GM12878 (cell line): ENCODE data around the gene CCR5. TPM values are rescaled to one million over a fixed set of nuclear protein-coding genes. Genes with fewer than 3 reads are reported as not detected.

Experiments used
- ATAC-seq: fragments of 200-7000 bp; cut with Tn5 transposase; 3 replicates; pipeline ENCODE4 v1.9.1; 2020; ENCODE audit warnings: mild to moderate bottlenecking, moderate library complexity
- BruUV-seq: library from RNA; stranded (reverse); fragments of 400-500 nt; replicated peaks from 2 replicates; lab custom pipeline; 2021; lab: Mats Ljungman, UMichigan
- CTCF ChIA-PET: fragments of 300-600 bp; sonication (Branson Sonifier 250); formaldehyde crosslinking; extraction: SDS; loops from one replicate; lab custom pipeline; 2021; ENCODE audit warnings: inconsistent platforms; lab: Yijun Ruan, JAX
- POLR2A ChIA-PET: fragments of 350-600 bp; formaldehyde crosslinking; extraction: SDS; loops from one replicate; lab custom pipeline; 2021; ENCODE audit warnings: inconsistent platforms; lab: Charles Lee
- RAD21 ChIA-PET: fragments of 300-600 bp; sonication (Branson Sonifier 250); formaldehyde crosslinking; loops from one replicate; lab custom pipeline; 2023; ENCODE audit warnings: antibody characterized with exemption; ENCODE audit not compliant: unreplicated experiment; lab: Charles Lee
- SMC1A ChIA-PET: fragments of 300-600 bp; sonication (Branson Sonifier 250); formaldehyde crosslinking; loops from one replicate; lab custom pipeline; 2023; ENCODE audit not compliant: unreplicated experiment, uncharacterized antibody; lab: Charles Lee
- DNase-seq: peaks from one replicate; pipeline ENCODE4 v3.0.0-alpha.2; 2011; ENCODE audit warnings: low read depth, low spot score
- FAIRE-seq: peaks from 3 replicates; lab custom pipeline; 2011; peaks lifted over from hg19 to GRCh38; lab: Jason Lieb, UNC
- H2AFZ ChIP-seq: 2 replicates; pipeline ENCODE4 v1.6.0; 2011; ENCODE audit warnings: low read depth, low read length, control low read depth; ENCODE audit not compliant: control insufficient read depth
- H3K27ac ChIP-seq: 2 replicates; pipeline ENCODE4 v1.5.1; 2011; ENCODE audit warnings: control low read depth; ENCODE audit not compliant: control insufficient read depth, insufficient read depth
- H3K27me3 ChIP-seq, 2 experiments: replicated peaks in 1 of 2; 2 replicates each; pipeline versions ENCODE4 v1.6.0 to v1.6.1; 2011; ENCODE audit warnings: low read length in 1 of 2; ENCODE audit not compliant: control insufficient read depth in 2 of 2, insufficient read depth in 2 of 2
- H3K36me3 ChIP-seq, 2 experiments: 2 replicates each; pipeline ENCODE4 v1.5.1; 2011; ENCODE audit warnings: low read length in 1 of 2; ENCODE audit not compliant: control insufficient read depth in 2 of 2, insufficient read depth in 2 of 2
- H3K4me1 ChIP-seq: 2 replicates; pipeline ENCODE4 v1.6.1; 2011; ENCODE audit warnings: mild to moderate bottlenecking, low read length, moderate library complexity, mixed read lengths; ENCODE audit not compliant: control insufficient read depth, insufficient read depth
- H3K4me2 ChIP-seq: 2 replicates; pipeline ENCODE4 v1.6.0; 2011; ENCODE audit warnings: control low read depth; ENCODE audit not compliant: control insufficient read depth, insufficient read depth
- H3K4me3 ChIP-seq: fragments of 200-600 bp; sonication (generic); 2 replicates; pipeline ENCODE4 v1.5.1; 2016
- H3K79me2 ChIP-seq: 2 replicates; pipeline ENCODE4 v1.6.0; 2011; ENCODE audit warnings: low read length; ENCODE audit not compliant: control insufficient read depth, insufficient read depth
- H3K9ac ChIP-seq: 2 replicates; pipeline ENCODE4 v1.8.0; 2011; ENCODE audit warnings: low read length, control low read depth, mixed read lengths; ENCODE audit not compliant: control insufficient read depth, insufficient read depth
- H3K9me3 ChIP-seq: replicated peaks from 3 replicates; pipeline ENCODE4 v1.5.1; 2011; ENCODE audit warnings: mild to moderate bottlenecking, low read length; ENCODE audit not compliant: control insufficient read depth, insufficient read depth
- H4K20me1 ChIP-seq: 2 replicates; pipeline ENCODE4 v1.6.0; 2011; ENCODE audit not compliant: control insufficient read depth, insufficient read depth
- BCL3 ChIP-seq: IDR thresholded peaks from 2 replicates; pipeline ENCODE4 v1.6.1; 2011; ENCODE audit warnings: borderline replicate concordance, low read depth, mild to moderate bottlenecking, moderate library complexity, low read length; ENCODE audit not compliant: insufficient read depth, poor library complexity, severe bottlenecking
- CTCF ChIP-seq, 3 experiments: IDR thresholded peaks in 2 of 3; conservative IDR thresholded peaks in 1 of 3; 2 replicates each; pipeline ENCODE4 v1.5.1; 2011; ENCODE audit warnings: low read depth in 3 of 3, low read length in 3 of 3, mild to moderate bottlenecking in 3 of 3, control low read depth in 2 of 3, moderate library complexity in 2 of 3, inconsistent platforms in 1 of 3, mixed read lengths in 1 of 3; ENCODE audit not compliant: control insufficient read depth in 2 of 3, insufficient read depth in 1 of 3; ENCODE audit errors: extremely low read depth in 1 of 3
- EZH2 ChIP-seq: IDR thresholded peaks from 2 replicates; pipeline ENCODE4 v1.6.1; 2012; ENCODE audit warnings: low read depth, mild to moderate bottlenecking, control low read depth, inconsistent platforms, low read length, borderline replicate concordance; ENCODE audit not compliant: control insufficient read depth
- FOS ChIP-seq: IDR thresholded peaks from 3 replicates; pipeline ENCODE4 v1.6.1; 2011; ENCODE audit warnings: borderline replicate concordance; ENCODE audit not compliant: insufficient read length; ENCODE audit errors: extremely low read depth
- GABPA ChIP-seq: IDR thresholded peaks from 2 replicates; pipeline ENCODE4 v1.6.1; 2014; ENCODE audit warnings: antibody characterized with exemption, low read depth, mild to moderate bottlenecking, inconsistent platforms
- REST ChIP-seq: IDR thresholded peaks from 2 replicates; pipeline ENCODE4 v1.6.1; 2012; ENCODE audit warnings: mild to moderate bottlenecking, low read depth, low read length
- RFX5 ChIP-seq: IDR thresholded peaks from 2 replicates; pipeline ENCODE4 v1.6.1; 2011; ENCODE audit warnings: low read depth, low read length, improper control_type of control experiment
- ZBTB4 ChIP-seq: fragments of 450-650 bp; formaldehyde crosslinking; IDR thresholded peaks from 2 replicates; pipeline ENCODE4 v1.4.0; 2022; ENCODE audit warnings: mild to moderate bottlenecking, moderate library complexity
- WGBS: methylation state at CpG from one replicate; pipeline ENCODE4 v1.1.6; 2016; ENCODE audit warnings: low lambda C conversion rate; ENCODE audit not compliant: insufficient replicate concordance, insufficient coverage; ENCODE audit errors: missing lambda C conversion rate; 5-methylcytosine and 5-hydroxymethylcytosine counted together
- in situ Hi-C: fragments of 300-500 bp; cut with MboI; formaldehyde crosslinking; loops from 9 replicates; pipeline ENCODE4 v1.14.3; 2018; ENCODE audit warnings: mixed read lengths
- intact Hi-C: fragments of 100-400 bp; cut with micrococcal nuclease; formaldehyde crosslinking; loops from one replicate; pipeline ENCODE4 v1.14.2; 2022; ENCODE audit not compliant: unreplicated experiment
- polyA plus RNA-seq, 11 experiments: library from polyadenylated mRNA; depleted of rRNA in 4 of 11; unstranded in 6 of 11; stranded (reverse) in 5 of 11; fragments of >200 nt; fragmentation: Nextera tagmentation in 4 of 11; fragmentation: Illumina TruSeq in 1 of 11; extraction: Ambion mirVana in 4 of 11; extraction: Trizol in 1 of 11; gene quantifications; 1 replicate in 1 of 11; 2 replicates in 10 of 11; pipeline versions ENCODE4 v1.2.1 to v1.2.3, GENCODE V29; 2011 to 2016; ENCODE audit warnings: inconsistent platforms in 2 of 11, missing spikeins in 2 of 11, low read depth in 1 of 11
- total RNA-seq, 4 experiments: library from RNA; depleted of rRNA in 3 of 4; stranded (reverse); fragments of >200 nt in 3 of 4; fragmentation: Illumina TruSeq in 1 of 4; extraction: Trizol in 1 of 4; gene quantifications; 2 replicates each; pipeline versions ENCODE4 v1.2.1 to v1.2.3, GENCODE V29; 2013 to 2021

The CCR5 gene
- total and polyA plus RNA-seq, 10 of the 15 experiments (the other 5 are each of a cell fraction or from before 2014, with no cell fraction given) = 0.17 to 1.6 (median 0.82) TPM; not detected in 1

- Histone ChIP-seq H3K9ac (no peak overlapping the region), H3K36me3 (no peaks in the 10 kb centered on the region), H3K9me3 (no peaks in the 10 kb centered on the region; the same call in 2 of the 3 replicates), H3K27ac (no peak overlapping the region), H4K20me1 (no peaks in the 10 kb centered on the region), H3K27me3 (no peaks in the 10 kb centered on the region; a peak in 1 of 4 replicates), H3K4me3 (no peak overlapping the region), H3K79me2 (no peaks in the 10 kb centered on the region), H3K4me1 (no peaks in the 10 kb centered on the region), H2AFZ (no peak overlapping the region), H3K4me2 (no peak overlapping the region)
- in situ Hi-C loops (no loop called here), intact Hi-C loops (no loop called here)
- ATAC-seq (no peak), FAIRE-seq (no peak), DNase-seq (no peak)
- TF ChIP-seq ZBTB4 = no peak
- no peak for TF ChIP-seq CTCF (IDR thresholded peaks at IDR 0.05 in 2 of 3, conservative IDR thresholded peaks at IDR 0.05 in 1 of 3; ENCODE audit: control insufficient read depth in 2 of 3, extremely low read depth in 1 of 3, insufficient read depth in 1 of 3, low read depth in 3 of 3, low read length in 3 of 3)
- TF ChIP-seq RFX5 = no peak
- no peak for TF ChIP-seq REST
- TF ChIP-seq BCL3 = no peak
- no peak for TF ChIP-seq FOS
- TF ChIP-seq GABPA = no peak
- TF ChIP-seq EZH2 = no peak
- no TSS peak for BruUV-seq
- ChIA-PET RAD21 (no interaction called here), SMC1A (no interaction called here), POLR2A (no interaction called here), CTCF (no interaction called here)
- WGBS = 68% methylated on average over 4 of the region's 4 CpGs
These were observed 49.1 kb downstream of the CCR5 start for GRCh38 chr3:46419816-46420215.
